ENCODE data around the gene LASP1.

The LASP1 gene

DNA sequence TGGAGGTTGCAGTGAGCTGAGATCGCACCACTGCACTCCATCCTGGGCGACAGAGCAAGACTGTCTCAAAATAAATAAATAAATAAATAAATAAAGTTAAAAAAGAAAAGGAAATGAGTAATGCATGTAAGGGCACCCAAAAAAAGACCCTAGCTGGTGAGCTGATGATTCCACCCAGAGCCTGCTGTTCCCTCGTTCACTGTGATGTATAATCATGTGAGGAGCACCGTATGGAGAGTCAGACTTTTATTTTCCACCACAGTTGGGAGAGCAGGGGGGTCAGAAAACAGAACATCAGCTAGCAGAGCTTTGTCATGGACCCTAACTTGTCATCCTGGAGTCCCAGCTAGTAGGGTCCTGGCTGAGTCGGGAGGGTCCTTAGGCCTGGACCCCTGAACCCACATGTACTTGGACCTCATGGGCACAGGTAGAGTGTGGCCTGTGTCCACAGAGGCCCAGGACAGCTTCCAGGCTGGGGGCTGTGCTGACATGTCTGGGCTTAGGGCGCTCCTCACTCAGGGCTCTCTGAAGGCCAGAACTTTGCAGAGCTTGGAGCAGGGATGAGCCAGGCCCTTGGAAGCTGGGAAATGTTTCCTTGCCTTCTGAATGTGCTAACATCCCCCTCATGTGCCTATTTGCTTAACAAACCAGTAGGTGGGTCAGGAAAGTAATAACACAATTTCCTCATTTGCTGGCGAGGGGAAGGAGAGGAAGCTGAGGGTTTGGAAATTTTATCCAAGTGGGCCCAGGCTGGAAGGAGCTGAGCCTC, 36.8 kb downstream of the LASP1 start:
- Histone ChIP-seq H3K27me3 (ENCODE audit: insufficient read depth, low read length, poor library complexity) (no peaks in the 10 kb centered on the region), H3K4me3 (ENCODE audit: low read depth in 1 of 2, low read length in 2 of 2) (no peak overlapping the region), H2AFZ (ENCODE audit: low read depth, low read length) (no peak overlapping the region), H3K79me2 (ENCODE audit: insufficient read depth, low read length) (peaks cover 46% of the 10 kb centered on the region), H4K20me1 (ENCODE audit: insufficient read depth, low read length) (peaks cover 26% of the 10 kb centered on the region), H3K36me3 (ENCODE audit: insufficient read depth, low read length) (peaks cover 53% of the 10 kb centered on the region), H3K9me3 (ENCODE audit: insufficient read depth, low read length, severe bottlenecking) (no peaks in the 10 kb centered on the region), H3K4me1 (ENCODE audit: insufficient read depth, low read length) (no peaks in the 10 kb centered on the region), H3K4me2 (ENCODE audit: insufficient read depth, low read length) (no peak overlapping the region), H3K27ac (ENCODE audit: low read length) (no peak overlapping the region), H3K9ac (ENCODE audit: low read depth, low read length) (no peak overlapping the region)
- ATAC-seq (ENCODE audit: insufficient read depth, low read depth) (no peak), DNase-seq (no peak)
- TF ChIP-seq EZH2 (IDR thresholded peaks at IDR 0.05; ENCODE audit: borderline replicate concordance, low read depth, low read length, severe bottlenecking) (no peak), CTCF (IDR thresholded peaks at IDR 0.05; ENCODE audit: borderline replicate concordance, extremely low read depth, low read length, poor library complexity, severe bottlenecking) (no peak)

DNA sequence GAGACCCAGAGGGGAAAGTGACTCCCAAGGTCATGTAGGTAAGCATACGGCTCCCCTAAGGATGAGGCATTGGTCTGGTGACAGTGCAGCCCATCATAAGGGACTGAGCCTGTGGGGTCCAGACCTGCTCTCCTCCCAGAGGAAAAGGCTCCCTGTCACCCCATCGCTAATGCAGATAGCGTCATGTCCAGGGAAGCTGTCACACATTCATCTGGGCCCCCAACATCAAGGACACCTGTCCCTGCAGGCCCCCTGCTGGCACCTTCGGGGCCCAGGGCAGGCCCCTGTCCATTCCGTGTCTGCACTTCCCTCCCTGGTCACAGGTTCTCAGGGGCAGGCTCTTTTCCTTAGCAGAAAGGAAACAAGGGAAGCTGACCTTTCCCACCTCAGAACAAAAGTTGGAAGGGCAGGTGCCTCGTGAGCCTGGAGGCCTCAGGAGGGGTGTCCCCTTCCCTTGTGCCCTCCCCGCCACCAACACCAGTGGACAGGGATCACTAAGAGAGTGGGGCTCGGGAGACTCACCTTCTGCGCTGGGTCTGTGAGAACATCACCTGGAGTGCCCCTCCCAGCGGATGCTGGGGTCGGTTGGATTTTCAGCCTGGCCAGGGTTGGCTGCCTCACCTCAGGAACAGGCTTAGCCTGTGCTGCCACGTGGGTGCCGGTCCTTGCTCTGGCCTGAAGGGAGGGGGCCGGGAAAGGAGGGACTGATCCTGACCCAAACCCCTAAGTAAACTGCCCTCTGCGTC, 38.2 kb downstream of the LASP1 start:
- Histone ChIP-seq H3K79me2 (ENCODE audit: insufficient read depth, low read length) (peaks cover 46% of the 10 kb centered on the region), H3K36me3 (ENCODE audit: insufficient read depth, low read length) (peaks cover 60% of the 10 kb centered on the region), H3K9ac (ENCODE audit: low read depth, low read length) (no peak overlapping the region), H2AFZ (ENCODE audit: low read depth, low read length) (no peak overlapping the region), H3K27ac (ENCODE audit: low read length) (no peak overlapping the region), H3K27me3 (ENCODE audit: insufficient read depth, low read length, poor library complexity) (no peaks in the 10 kb centered on the region), H3K9me3 (ENCODE audit: insufficient read depth, low read length, severe bottlenecking) (no peaks in the 10 kb centered on the region), H4K20me1 (ENCODE audit: insufficient read depth, low read length) (peaks cover 38% of the 10 kb centered on the region), H3K4me1 (ENCODE audit: insufficient read depth, low read length) (no peaks in the 10 kb centered on the region), H3K4me3 (ENCODE audit: low read depth in 1 of 2, low read length in 2 of 2) (no peak overlapping the region), H3K4me2 (ENCODE audit: insufficient read depth, low read length) (no peak overlapping the region)
- DNase-seq (no peak), ATAC-seq (ENCODE audit: insufficient read depth, low read depth) (no peak)
- TF ChIP-seq CTCF (IDR thresholded peaks at IDR 0.05; ENCODE audit: borderline replicate concordance, extremely low read depth, low read length, poor library complexity, severe bottlenecking) (no peak), EZH2 (IDR thresholded peaks at IDR 0.05; ENCODE audit: borderline replicate concordance, low read depth, low read length, severe bottlenecking) (no peak)

- Histone ChIP-seq H3K4me2 (ENCODE audit: insufficient read depth, low read length) (no peak overlapping the region), H3K9me3 (ENCODE audit: insufficient read depth, low read length, severe bottlenecking) (no peaks in the 10 kb centered on the region), H3K27ac (ENCODE audit: low read length) (no peak overlapping the region), H4K20me1 (ENCODE audit: insufficient read depth, low read length) (peaks cover 33% of the 10 kb centered on the region), H3K4me3 (ENCODE audit: low read depth in 1 of 2, low read length in 2 of 2) (no peak overlapping the region), H3K4me1 (ENCODE audit: insufficient read depth, low read length) (no peaks in the 10 kb centered on the region), H3K27me3 (ENCODE audit: insufficient read depth, low read length, poor library complexity) (no peaks in the 10 kb centered on the region), H3K79me2 (ENCODE audit: insufficient read depth, low read length) (peaks cover 40% of the 10 kb centered on the region), H3K36me3 (ENCODE audit: insufficient read depth, low read length) (peaks cover 59% of the 10 kb centered on the region), H2AFZ (ENCODE audit: low read depth, low read length) (no peak overlapping the region), H3K9ac (ENCODE audit: low read depth, low read length) (no peak overlapping the region)
- DNase-seq = no peak
- no peak for ATAC-seq (ENCODE audit: insufficient read depth, low read depth)
- TF ChIP-seq EZH2 (IDR thresholded peaks at IDR 0.05; ENCODE audit: borderline replicate concordance, low read depth, low read length, severe bottlenecking) (no peak), CTCF (IDR thresholded peaks at IDR 0.05; ENCODE audit: borderline replicate concordance, extremely low read depth, low read length, poor library complexity, severe bottlenecking) (no peak)
Measured at GRCh38 chr17:38908676-38909181, 38.9 kb downstream of the LASP1 start.

Data from DND-41 (cell line).